Endothelial cell of umbilical vein (primary cell): ENCODE measurements around the gene TENM4. TPM values are rescaled to one million over a fixed set of nuclear protein-coding genes. Genes with fewer than 3 reads are reported as not detected.

Source experiments
- BruUV-seq: library from RNA; stranded (reverse); fragments of 400-500 nt; replicated peaks from 2 replicates; lab custom pipeline; 2021; lab: Mats Ljungman, UMichigan
- CTCF ChIA-PET: fragments of 300-600, 350-600 bp; sonication (Branson Sonifier 250); formaldehyde crosslinking; loops from one replicate; lab custom pipeline; 2021; ENCODE audit warnings: antibody characterized with exemption, inconsistent platforms; lab: Charles Lee
- POLR2A ChIA-PET: fragments of 300-600, 350-600 bp; sonication (Branson Sonifier 250); formaldehyde crosslinking; loops from one replicate; lab custom pipeline; 2021; ENCODE audit warnings: antibody characterized with exemption, inconsistent platforms; lab: Charles Lee
- DNase-seq: peaks from one replicate; pipeline ENCODE4 v3.0.0-alpha.2; 2011; ENCODE audit warnings: low read depth, low spot score
- FAIRE-seq: peaks from 2 replicates; lab custom pipeline; 2011; peaks lifted over from hg19 to GRCh38; lab: Jason Lieb, UNC
- H2AFZ ChIP-seq: 2 replicates; pipeline ENCODE4 v1.6.0; 2012; ENCODE audit warnings: low read depth, low read length, control low read depth, inconsistent platforms
- H3K27ac ChIP-seq: 2 replicates; pipeline ENCODE4 v1.5.1; 2011; ENCODE audit warnings: low read depth, mild to moderate bottlenecking, control low read depth, low read length, moderate library complexity; ENCODE audit not compliant: insufficient read depth
- H3K27me3 ChIP-seq, 2 experiments: 2 replicates each; pipeline versions ENCODE4 v1.6.0 to v1.6.1; 2011; ENCODE audit warnings: low read length in 2 of 2, mixed read lengths in 1 of 2; ENCODE audit not compliant: control insufficient read depth in 2 of 2, insufficient read depth in 2 of 2
- H3K36me3 ChIP-seq, 2 experiments: 2 replicates in 1 of 2; 3 replicates in 1 of 2; pipeline ENCODE4 v1.5.1; 2011; ENCODE audit warnings: low read length in 2 of 2, mild to moderate bottlenecking in 1 of 2, moderate library complexity in 1 of 2; ENCODE audit not compliant: control insufficient read depth in 2 of 2, insufficient read depth in 2 of 2; ENCODE audit errors: extremely low read depth in 1 of 2
- H3K4me1 ChIP-seq: 3 replicates; pipeline ENCODE4 v1.5.1; 2011; ENCODE audit warnings: mild to moderate bottlenecking, low read length; ENCODE audit not compliant: control insufficient read depth, insufficient read depth; ENCODE audit errors: extremely low read depth
- H3K4me2 ChIP-seq: 2 replicates; pipeline ENCODE4 v1.6.1; 2011; ENCODE audit warnings: low read length, control low read depth, mixed read lengths; ENCODE audit not compliant: insufficient read depth
- H3K4me3 ChIP-seq, 3 experiments: fragments of 200-600 bp in 1 of 3; sonication (generic), shearing (Covaris generic) in 1 of 3; replicated peaks in 1 of 3; 2 replicates each; pipeline ENCODE4 v1.5.1; 2011 to 2016; ENCODE audit warnings: control low read depth in 3 of 3, low read length in 3 of 3, mild to moderate bottlenecking in 2 of 3, inconsistent platforms in 1 of 3, low read depth in 1 of 3, moderate library complexity in 1 of 3; ENCODE audit not compliant: insufficient read depth in 1 of 3
- H3K79me2 ChIP-seq: 2 replicates; pipeline ENCODE4 v1.6.0; 2012; ENCODE audit warnings: low read length, inconsistent platforms; ENCODE audit not compliant: control insufficient read depth, insufficient read depth
- H3K9ac ChIP-seq: replicated peaks from 2 replicates; pipeline ENCODE3; 2011; ENCODE audit warnings: low read length, control low read depth; ENCODE audit not compliant: insufficient read depth; ENCODE audit errors: extremely low read depth
- H3K9me1 ChIP-seq: replicated peaks from 3 replicates; pipeline ENCODE4 v1.6.0; 2011; ENCODE audit warnings: mild to moderate bottlenecking, low read length; ENCODE audit not compliant: control insufficient read depth, insufficient read depth; ENCODE audit errors: extremely low read depth
- H3K9me3 ChIP-seq: replicated peaks from 2 replicates; pipeline ENCODE4 v1.5.1; 2012; ENCODE audit warnings: low read length, inconsistent platforms; ENCODE audit not compliant: control insufficient read depth, insufficient read depth
- H4K20me1 ChIP-seq: replicated peaks from 2 replicates; pipeline ENCODE3; 2011; ENCODE audit warnings: mild to moderate bottlenecking, low read length; ENCODE audit not compliant: control insufficient read depth, insufficient read depth; ENCODE audit errors: extremely low read depth
- CTCF ChIP-seq, 2 donors: IDR thresholded peaks; 1 replicate in 1 of 2; 2 replicates in 1 of 2; pipeline ENCODE4 v1.5.1; 2011; ENCODE audit warnings: low read length in 2 of 2, mild to moderate bottlenecking in 2 of 2, moderate library complexity in 2 of 2, control low read depth in 1 of 2, inconsistent platforms in 1 of 2, low read depth in 1 of 2; ENCODE audit not compliant: insufficient read depth in 1 of 2; ENCODE audit errors: extremely low read depth in 1 of 2
- EZH2 ChIP-seq: IDR thresholded peaks from 2 replicates; pipeline ENCODE4 v1.6.1; 2012; ENCODE audit warnings: borderline replicate concordance, low read depth, mild to moderate bottlenecking, moderate library complexity, low read length, inconsistent platforms; ENCODE audit not compliant: severe bottlenecking
- FOS ChIP-seq: IDR thresholded peaks from 2 replicates; pipeline ENCODE4 v1.6.1; 2011; ENCODE audit warnings: mild to moderate bottlenecking, low read length, moderate library complexity, borderline replicate concordance; ENCODE audit not compliant: insufficient read depth
- GATA2 ChIP-seq: IDR thresholded peaks from 2 replicates; pipeline ENCODE4 v1.7.0; 2011; ENCODE audit warnings: low read depth, mild to moderate bottlenecking, moderate library complexity, mixed read lengths, low read length; ENCODE audit not compliant: insufficient read length, insufficient read depth
- JUN ChIP-seq: IDR thresholded peaks from 2 replicates; pipeline ENCODE4 v1.6.1; 2011; ENCODE audit warnings: borderline replicate concordance, low read depth; ENCODE audit not compliant: insufficient read length, insufficient read depth
- MAX ChIP-seq: IDR thresholded peaks from 2 replicates; pipeline ENCODE4 v1.6.1; 2011; ENCODE audit not compliant: insufficient read depth, insufficient read length
- MYC ChIP-seq: IDR thresholded peaks from one replicate; pipeline ENCODE4 v1.6.1; 2011; ENCODE audit warnings: mild to moderate bottlenecking, low read depth, low read length
- POLR2A ChIP-seq: IDR thresholded peaks from 2 replicates; pipeline ENCODE4 v1.6.1; 2012; ENCODE audit warnings: low read depth, mild to moderate bottlenecking, control low read depth, low read length
- POLR2AphosphoS5 ChIP-seq: IDR thresholded peaks from 2 replicates; pipeline ENCODE4 v1.6.1; 2012; ENCODE audit warnings: low read depth, mild to moderate bottlenecking, control low read depth, low read length, moderate library complexity; ENCODE audit not compliant: insufficient read depth
- dilution Hi-C: fragments of 300-500 bp; cut with MboI; formaldehyde crosslinking; loops from one replicate; pipeline ENCODE4 v1.15.0; 2019; ENCODE audit warnings: low sequenced_read_pairs; ENCODE audit not compliant: extremely low pct_ligation_motif_present
- intact Hi-C: fragments of 100-400 bp; cut with micrococcal nuclease; formaldehyde crosslinking; loops from one replicate; pipeline ENCODE4 v1.10.0; 2022
- polyA plus RNA-seq, 4 experiments: library from polyadenylated mRNA; depleted of rRNA in 3 of 4; stranded (reverse) in 3 of 4; unstranded in 1 of 4; fragments of >200 nt; gene quantifications; 2 replicates each; pipeline versions ENCODE4 v1.2.1 to v1.2.3, GENCODE V29; 2011 to 2012; ENCODE audit warnings: missing spikeins in 1 of 4
- total RNA-seq: library from RNA; stranded (reverse); gene quantifications from 2 replicates; pipeline ENCODE4 v1.2.3, GENCODE V29; 2021

Gene TENM4
- total and polyA plus RNA-seq, 2 donors (not counting 3 experiments of a cell fraction or from before 2014, with no cell fraction given), result 0.06 to 0.27 TPM

GRCh38 chr11:78935398-78936068 lies 505.3 kb downstream of the TENM4 start:
- BruUV-seq, result no TSS peak
- Histone ChIP-seq H3K36me3 (no peaks in the 10 kb centered on the region), H3K79me2 (no peaks in the 10 kb centered on the region), H3K9me3 (no peaks in the 10 kb centered on the region), H3K9ac (no peak overlapping the region), H3K27ac (no peak overlapping the region), H4K20me1 (no peaks in the 10 kb centered on the region), H3K4me3 (no peak overlapping the region), H3K9me1 (no peaks in the 10 kb centered on the region), H3K4me2 (no peak overlapping the region), H3K27me3 (peaks cover 5 to 6% of the 10 kb centered on the region in 2 experiments), H2AFZ (no peak overlapping the region), H3K4me1 (no peaks in the 10 kb centered on the region)
- POLR2A ChIA-PET, result no interaction called here
- DNase-seq (no peak), FAIRE-seq (no peak)
- intact Hi-C loops (no loop called here), dilution Hi-C loops (no loop called here)
- TF ChIP-seq POLR2A (no peak), CTCF (IDR thresholded peaks at IDR 0.05; ENCODE audit: extremely low read depth in 1 of 2, insufficient read depth in 1 of 2, low read depth in 1 of 2, low read length in 2 of 2) (no peak), GATA2 (no peak), JUN (no peak), MYC (no peak), MAX (no peak), EZH2 (no peak), POLR2AphosphoS5 (no peak), FOS (no peak)
- CTCF ChIA-PET, result interaction anchor here (0.9 kb wide), 1 partner anchor 165 kb away, joined by 3 read pairs; no protein-coding TSS in a partner anchor
